ENCODE results near the gene DLG5.

DNA sequence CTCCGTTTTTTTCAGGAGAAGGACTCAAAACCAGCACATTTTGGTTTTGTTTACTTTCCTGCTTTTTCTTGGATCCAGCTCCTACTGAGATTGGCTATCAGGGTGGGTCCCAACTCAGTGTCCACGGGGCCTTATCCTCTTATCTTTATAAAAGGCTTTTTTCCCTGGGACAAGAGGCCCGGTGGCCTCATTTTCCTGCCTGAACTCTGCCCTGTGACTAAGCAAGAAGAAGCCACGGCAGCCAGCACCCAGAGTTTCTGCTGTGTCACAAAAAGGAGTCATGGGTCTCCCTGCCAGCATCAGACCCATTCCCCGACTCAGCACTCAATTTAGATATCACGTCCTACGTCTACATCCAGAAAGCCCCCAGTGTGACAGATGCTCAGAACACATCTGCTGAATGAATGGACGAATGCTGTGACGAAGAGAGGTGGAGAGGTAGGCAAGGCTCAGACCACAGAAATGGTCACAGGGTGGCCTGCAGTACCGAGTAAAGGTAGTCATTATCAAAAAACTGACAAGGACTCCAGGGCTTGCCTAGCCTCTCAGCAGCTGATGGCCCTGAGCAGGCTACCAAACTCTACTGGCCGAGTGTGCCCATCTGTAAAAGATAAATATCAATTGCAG lies 16.7 kb downstream of the DLG5 start:
- TF ChIP-seq CTCF (IDR thresholded peaks at IDR 0.05) (no peak), RCOR1 (IDR thresholded peaks at IDR 0.05; ENCODE audit: low read length) (no peak), EP300 (IDR thresholded peaks at IDR 0.05; ENCODE audit: borderline replicate concordance in 1 of 2, low read depth in 1 of 2, low read length in 1 of 2) (no peak), RFX5 (IDR thresholded peaks at IDR 0.05; ENCODE audit: low read length) (no peak), TAF1 (IDR thresholded peaks at IDR 0.05; ENCODE audit: borderline replicate concordance, low read depth, low read length) (no peak), MEF2A (IDR thresholded peaks at IDR 0.05; ENCODE audit: borderline replicate concordance, low read depth) (no peak), GABPA (IDR thresholded peaks at IDR 0.05; ENCODE audit: low read depth) (no peak)
